HL-60/S4 (cell line): Measurements from ENCODE around the gene TNN.

Source experiments
- in situ Hi-C: fragments of 300-500 bp; cut with MboI; formaldehyde crosslinking; loops from 2 replicates; pipeline ENCODE4 v1.14.3; 2022; ENCODE audit warnings: low sequenced_read_pairs

The TNN gene

GRCh38 chr1:175171036-175171913 lies 103.6 kb downstream of the TNN start:
- in situ Hi-C loops = no loop called here

DNA sequence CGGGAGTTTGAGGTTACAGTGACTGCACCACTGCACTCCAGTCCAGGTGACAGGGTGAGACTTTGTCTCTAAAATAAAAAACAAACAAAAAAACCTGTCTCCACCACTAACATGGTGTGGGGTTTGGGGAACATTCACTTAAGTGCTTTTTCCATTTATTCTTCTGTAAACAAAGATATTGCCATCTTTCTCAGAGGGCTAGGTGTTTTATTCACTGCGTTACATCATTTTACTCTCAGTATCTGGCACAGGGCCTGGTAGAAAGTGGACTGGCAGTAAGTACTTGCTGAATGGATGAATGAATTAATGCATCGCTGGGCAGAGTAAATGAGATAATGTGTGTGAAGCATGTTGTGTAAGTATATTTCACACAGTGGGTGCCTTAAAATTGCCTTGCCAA lies 104.9 kb downstream of the TNN start:
- in situ Hi-C loops = no loop called here

DNA sequence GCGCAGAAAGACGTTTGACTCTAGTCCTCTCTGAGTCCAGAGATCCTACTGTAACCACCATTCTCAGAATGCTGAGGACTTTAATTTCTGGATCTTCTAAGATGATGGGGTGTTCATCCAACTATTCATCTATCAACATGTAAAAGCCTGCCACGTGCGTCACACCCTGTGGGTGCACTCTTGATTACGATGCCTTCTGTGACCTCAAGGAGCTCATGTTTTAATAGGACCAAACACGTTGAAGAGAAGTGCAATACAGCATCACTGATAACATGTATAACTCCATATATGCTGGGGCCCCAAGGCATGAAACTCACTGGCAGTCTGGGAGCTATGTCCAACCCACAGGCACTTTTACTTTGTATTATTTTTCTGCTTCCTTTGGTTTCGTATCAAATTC lies 105.9 kb downstream of the TNN start:
- in situ Hi-C loops = no loop called here

- in situ Hi-C loops = no loop called here
These were observed 106.9 kb downstream of the TNN start for GRCh38 chr1:175174309-175175102.

DNA sequence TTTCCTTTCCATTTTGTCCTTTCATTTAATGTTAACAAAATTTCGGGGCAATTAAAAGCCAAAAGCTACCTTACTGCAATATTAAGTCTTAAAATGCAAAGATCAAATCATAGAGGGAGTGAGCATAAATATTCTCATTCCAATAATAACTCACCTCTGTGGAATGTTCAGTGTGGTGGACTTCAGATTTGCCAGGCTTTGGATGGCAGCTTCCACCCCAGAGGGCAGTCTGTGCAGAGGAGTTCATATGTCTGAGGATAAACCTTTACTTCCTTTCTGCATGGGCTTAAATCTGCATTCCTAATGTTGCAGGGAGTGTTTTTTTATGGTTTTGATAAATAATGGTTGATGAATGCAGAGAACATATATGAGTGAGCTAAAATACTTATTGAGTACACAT lies 108.6 kb downstream of the TNN start:
- in situ Hi-C loops = no loop called here

DNA sequence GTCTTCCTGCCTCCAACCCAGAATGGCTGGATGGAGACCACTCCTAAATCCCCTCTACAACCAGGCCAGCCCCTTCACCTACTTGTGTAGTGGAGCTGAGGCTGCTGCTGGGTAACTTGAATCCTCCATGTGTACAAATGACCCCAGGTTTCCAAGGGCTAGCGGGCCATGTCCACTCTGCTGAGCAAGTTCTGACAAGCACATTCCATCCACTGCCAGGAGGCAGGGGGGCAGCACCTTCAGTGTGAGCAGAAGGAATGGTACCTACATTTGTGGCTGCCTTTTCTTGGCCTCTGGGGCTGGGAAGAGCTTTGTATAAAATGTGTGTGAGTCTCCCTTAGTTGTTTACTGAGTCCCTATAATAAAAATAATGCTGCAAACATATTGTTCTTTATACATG lies 110.4 kb downstream of the TNN start:
- in situ Hi-C loops = no loop called here

DNA sequence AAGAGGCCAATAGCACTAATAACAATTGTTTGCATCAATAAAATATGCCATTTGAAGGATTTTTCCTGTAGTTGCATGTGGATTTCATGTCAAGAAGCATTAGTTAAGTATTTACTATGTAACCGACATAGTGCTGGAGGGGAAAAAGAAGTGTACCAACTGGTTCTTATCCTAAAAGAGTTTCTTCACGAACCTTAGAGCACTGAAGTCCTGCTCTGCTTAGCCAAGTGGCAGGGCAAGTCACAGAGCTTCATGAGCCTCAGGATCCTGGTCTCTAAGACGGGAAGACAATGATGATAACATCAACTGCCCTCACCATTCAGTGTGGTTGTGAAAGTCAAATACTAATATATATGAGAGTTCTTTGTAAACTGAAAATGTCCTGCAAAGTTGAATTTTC lies 110.8 kb downstream of the TNN start:
- in situ Hi-C loops = no loop called here

DNA sequence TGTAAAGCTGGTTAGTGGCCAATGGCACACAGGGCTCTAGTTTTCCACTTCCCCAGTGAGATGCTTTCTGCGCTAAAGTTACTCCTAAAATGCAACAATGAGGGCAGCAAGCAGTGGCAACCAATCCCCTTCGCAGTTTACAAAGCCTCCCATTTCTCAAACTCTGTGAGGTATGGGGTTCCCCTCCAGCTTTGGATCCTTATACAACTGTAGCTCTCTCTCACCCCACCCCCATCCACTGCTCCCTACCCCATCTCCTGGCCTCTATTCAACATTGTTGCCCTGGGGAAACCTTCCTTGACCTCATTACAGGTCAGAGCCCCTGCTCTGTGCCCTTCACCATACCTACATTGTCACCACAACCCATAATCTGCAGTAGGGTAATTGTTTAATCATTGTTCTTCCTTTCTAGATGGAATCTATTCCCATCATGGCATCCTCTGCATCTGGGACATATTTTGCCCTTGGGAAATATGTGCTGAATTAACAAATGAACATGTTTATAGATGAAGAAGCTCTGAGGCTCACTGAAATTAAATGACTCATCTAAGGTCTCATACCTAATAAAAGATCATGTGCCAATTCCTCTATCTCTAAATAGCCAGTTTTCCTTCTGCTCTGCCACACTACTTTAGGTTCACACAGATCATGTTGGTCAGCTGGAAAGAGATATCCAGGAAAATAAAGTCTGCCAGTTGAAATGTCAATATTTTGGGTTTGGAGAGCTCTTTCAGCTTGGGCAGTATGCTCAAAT lies 112.4 kb downstream of the TNN start:
- in situ Hi-C loops = no loop called here

GRCh38 chr1:175182201-175182746 lies 114.6 kb downstream of the TNN start:
- in situ Hi-C loops = no loop called here

DNA sequence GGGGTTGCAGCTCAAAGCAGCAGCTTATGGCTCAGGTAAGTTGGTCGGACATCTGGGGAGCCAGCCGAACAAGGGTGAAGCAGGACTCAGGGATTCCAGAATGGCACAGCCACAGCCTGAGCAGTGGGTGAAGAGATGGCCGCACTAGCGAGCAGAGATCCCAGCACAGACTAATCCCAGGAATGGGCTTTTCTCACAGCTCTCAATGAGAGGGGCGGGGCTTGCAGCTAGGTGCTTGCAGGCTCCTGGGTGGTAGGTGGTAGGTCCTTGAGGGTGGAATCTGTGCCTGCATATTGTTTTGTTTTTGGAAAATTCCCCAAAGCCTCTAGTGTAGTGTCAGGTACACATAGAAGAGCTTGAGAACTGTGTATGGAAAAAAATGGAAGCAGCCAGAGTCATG lies 116.0 kb downstream of the TNN start:
- in situ Hi-C loops = no loop called here

GRCh38 chr1:175185903-175186302 lies 118.3 kb downstream of the TNN start:
- in situ Hi-C loops = no loop called here

DNA sequence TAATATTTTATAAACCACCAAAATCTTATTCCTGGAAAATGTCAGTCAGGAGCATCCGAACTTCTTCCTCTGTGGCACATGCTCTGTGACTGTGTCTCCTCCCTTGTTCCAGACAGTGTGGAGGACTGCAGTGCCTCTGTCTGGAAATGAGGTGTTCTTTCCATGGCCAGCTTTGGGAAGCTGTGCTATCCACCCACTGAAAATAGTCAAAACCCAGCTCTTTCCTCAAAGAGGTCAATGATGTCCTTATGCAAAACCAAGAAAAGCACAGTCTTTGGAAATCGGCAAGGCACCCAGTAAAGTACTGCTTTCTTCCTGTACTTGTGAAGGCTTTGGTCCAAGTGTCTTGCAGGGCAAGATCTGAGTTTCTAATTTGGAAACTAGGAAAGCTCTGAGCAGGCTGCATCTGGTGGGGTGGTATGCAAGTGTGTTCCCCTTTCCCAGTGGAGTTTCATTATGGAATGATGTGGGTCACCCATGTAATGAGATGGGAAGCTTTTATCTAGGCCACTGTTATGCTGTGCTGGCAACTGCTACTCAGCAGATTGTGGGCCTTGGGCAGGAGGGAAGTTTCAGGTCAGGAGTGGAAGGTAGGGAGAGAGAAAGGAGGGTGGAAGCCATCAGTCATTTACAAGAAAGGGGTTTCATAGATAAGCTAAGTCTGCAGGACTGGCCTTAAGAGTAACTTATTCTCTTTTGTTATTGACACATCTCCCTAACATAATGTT lies 119.0 kb downstream of the TNN start:
- in situ Hi-C loops = no loop called here

DNA sequence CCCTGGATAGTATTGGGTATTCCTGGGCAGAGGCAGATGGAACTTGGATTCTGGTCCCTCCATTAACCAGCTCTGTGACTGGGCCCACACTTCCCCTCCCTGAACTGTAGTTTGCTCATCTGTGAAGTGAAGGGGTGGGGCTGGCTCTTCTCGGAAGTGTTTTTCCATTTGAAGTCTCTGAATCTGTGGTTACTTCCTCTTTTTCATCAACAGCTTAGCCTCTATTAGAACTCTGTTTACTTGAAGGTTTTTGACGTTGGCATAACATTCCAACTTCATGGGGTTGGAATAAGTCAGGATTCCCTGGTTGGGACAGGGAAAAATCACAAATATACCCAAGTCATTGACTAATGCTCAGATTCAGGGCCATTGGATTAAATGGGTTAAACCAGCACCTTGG lies 121.3 kb downstream of the TNN start:
- in situ Hi-C loops = no loop called here

DNA sequence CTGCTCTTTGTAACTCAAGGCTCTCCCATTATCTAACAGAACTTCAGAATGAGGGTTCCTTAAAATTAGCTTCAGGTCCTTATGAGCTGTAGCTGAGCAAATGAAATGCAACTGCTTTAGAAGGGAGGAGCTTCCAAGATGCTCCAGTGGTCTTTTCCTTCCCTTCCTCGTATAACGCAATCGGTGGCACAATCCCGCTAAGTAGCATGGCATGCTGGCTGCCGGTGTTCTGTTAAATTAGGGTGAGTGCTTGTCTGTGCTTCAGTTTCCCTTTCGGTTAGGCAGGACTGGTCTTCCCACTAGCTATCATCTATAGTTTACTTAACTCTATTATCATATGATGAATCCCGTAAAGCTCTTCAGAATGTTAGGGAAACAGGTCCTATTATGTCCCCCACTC lies 124.0 kb downstream of the TNN start:
- in situ Hi-C loops = no loop called here

DNA sequence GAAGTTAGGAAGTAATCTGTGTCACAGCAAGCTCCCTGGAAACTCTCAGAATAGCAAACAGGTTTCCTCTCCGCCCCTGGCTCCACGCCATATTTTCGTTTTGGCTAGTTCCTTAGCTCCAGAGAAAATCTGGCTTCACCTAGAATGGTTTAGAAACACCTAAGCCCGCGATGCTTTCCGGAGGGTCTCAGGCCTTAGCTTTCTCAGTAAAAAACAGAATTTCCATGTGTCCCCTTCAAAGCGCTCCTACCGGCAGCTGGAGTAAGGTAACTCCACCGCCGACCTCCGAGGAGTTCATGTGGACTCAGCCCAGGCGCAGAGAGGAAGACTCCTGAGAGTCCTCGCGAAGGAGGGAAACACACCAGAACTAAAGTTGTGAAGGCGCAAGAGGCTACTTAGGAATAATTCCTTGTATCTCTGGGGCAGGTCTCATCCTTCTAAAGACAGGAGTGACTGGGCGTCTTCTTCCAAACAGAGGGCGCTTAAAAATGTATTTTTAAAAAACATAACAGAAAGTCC lies 124.5 kb downstream of the TNN start:
- in situ Hi-C loops = no loop called here

- in situ Hi-C loops = no loop called here
These were observed 125.2 kb downstream of the TNN start, which contains the start of gene KIAA0040 for GRCh38 chr1:175192630-175193526. KIAA0040 (minus strand) TSS chr1:175192776; CDS start chr1:175161013, 31,763 bp downstream.

DNA sequence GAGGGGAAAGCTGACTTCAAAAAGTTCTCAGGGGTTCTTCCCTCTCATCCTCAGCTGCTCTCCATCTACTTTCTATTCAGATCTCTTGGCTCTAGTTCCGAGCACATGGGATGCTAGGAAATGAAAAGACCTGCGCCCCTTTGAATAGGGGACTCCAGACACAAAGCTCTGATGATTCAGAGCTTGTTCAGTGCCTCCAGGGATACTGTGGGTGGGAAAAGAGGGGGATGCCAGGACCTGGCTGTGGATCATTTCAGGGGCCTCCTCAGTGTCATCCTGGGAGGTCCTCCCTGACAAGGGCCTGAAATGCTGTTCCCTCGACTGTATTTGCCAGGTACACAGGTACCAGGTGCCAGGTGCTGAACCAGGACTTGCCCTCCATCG lies 125.9 kb downstream of the TNN start:
- in situ Hi-C loops = no loop called here

GRCh38 chr1:175195281-175195680 lies 127.6 kb downstream of the TNN start:
- in situ Hi-C loops = no loop called here

- in situ Hi-C loops = no loop called here
These were observed 128.2 kb downstream of the TNN start for GRCh38 chr1:175195798-175196197.
